Cardiac muscle cell (in vitro differentiated cells and primary cell): Measurements from ENCODE around the gene GTPBP1. TPM values are rescaled to one million over a fixed set of nuclear protein-coding genes. Genes with fewer than 3 reads are reported as not detected.

Source experiments
- DNase-seq, 2 donors: peaks; one replicate each; pipeline versions ENCODE4 v3.0.0 to v3.0.0-alpha.2; 2010 to 2017; ENCODE audit warnings: low read depth in 1 of 2, low spot score in 1 of 2
- H3K27ac ChIP-seq: fragments of 200-600 bp; sonication (generic); 2 replicates; pipeline ENCODE4 v1.5.1; 2016
- H3K27me3 ChIP-seq: fragments of 200-600 bp; sonication (generic); 2 replicates; pipeline ENCODE4 v1.6.0; 2016; ENCODE audit warnings: control low read depth
- H3K36me3 ChIP-seq: fragments of 200-600 bp; sonication (generic); 2 replicates; pipeline ENCODE4 v1.5.1; 2016; ENCODE audit warnings: control low read depth
- H3K4me1 ChIP-seq: fragments of 200-600 bp; sonication (generic); 2 replicates; pipeline ENCODE4 v1.8.1; 2017; ENCODE audit warnings: low read depth, mild to moderate bottlenecking, mixed run types
- H3K4me3 ChIP-seq: fragments of 200-600 bp; sonication (generic); 2 replicates; pipeline ENCODE4 v1.5.1; 2016; ENCODE audit warnings: mild to moderate bottlenecking
- H3K9me3 ChIP-seq: fragments of 200-600 bp; sonication (generic); 2 replicates; pipeline ENCODE4 v1.5.1; 2017; ENCODE audit warnings: low read depth, mild to moderate bottlenecking, control low read depth
- CTCF ChIP-seq: IDR thresholded peaks from 2 replicates; pipeline ENCODE4 v1.5.1; 2012; ENCODE audit warnings: low read depth, mild to moderate bottlenecking, low read length
- polyA plus RNA-seq: library from polyadenylated mRNA; unstranded; fragments of >200 nt; fragmentation: Nextera tagmentation; extraction: Ambion mirVana; gene quantifications from 2 replicates; pipeline ENCODE4 v1.2.1, GENCODE V29; 2016
- total RNA-seq: library from RNA; depleted of rRNA; stranded (reverse); fragments of >200 nt; gene quantifications from 2 replicates; pipeline ENCODE4 v1.2.3, GENCODE V29; 2016

The GTPBP1 gene
- total and polyA plus RNA-seq, 2 experiments from 2014 or later, result 49.8 to 92.2 TPM

GRCh38 chr22:38720350-38720749, 14.6 kb downstream of the GTPBP1 start:
- no peak for TF ChIP-seq CTCF
- DNase-seq, result no peak
- H3K27ac ChIP-seq, result no peak overlapping the region
- H3K36me3 ChIP-seq, result peaks cover 45% of the 10 kb centered on the region
- H3K4me1 ChIP-seq, result peaks cover under 1% of the 10 kb centered on the region
- H3K27me3 ChIP-seq, result no peaks in the 10 kb centered on the region
- H3K4me3 ChIP-seq, result no peak overlapping the region
- no peaks in the 10 kb centered on the region for H3K9me3 ChIP-seq

- no peak overlapping the region for H3K27ac ChIP-seq
- H3K4me1 ChIP-seq, result no peaks in the 10 kb centered on the region
- no peak for DNase-seq
- H3K4me3 ChIP-seq, result no peak overlapping the region
- H3K9me3 ChIP-seq, result no peaks in the 10 kb centered on the region
- no peak for TF ChIP-seq CTCF
- H3K27me3 ChIP-seq, result no peaks in the 10 kb centered on the region
- peaks cover 52% of the 10 kb centered on the region for H3K36me3 ChIP-seq
Measured at GRCh38 chr22:38721551-38721950, 15.8 kb downstream of the GTPBP1 start.

GRCh38 chr22:38724176-38724575, 18.4 kb downstream of the GTPBP1 start:
- Histone ChIP-seq H3K4me1 (no peaks in the 10 kb centered on the region), H3K36me3 (peaks cover 67% of the 10 kb centered on the region), H3K9me3 (no peaks in the 10 kb centered on the region), H3K27ac (no peak overlapping the region), H3K4me3 (no peak overlapping the region), H3K27me3 (no peaks in the 10 kb centered on the region)
- DNase-seq, result no peak
- TF ChIP-seq CTCF, result no peak

- H3K4me3 ChIP-seq, result no peak overlapping the region
- H3K27ac ChIP-seq, result no peak overlapping the region
- peak; percentile 56 for TF ChIP-seq CTCF
- H3K27me3 ChIP-seq, result no peaks in the 10 kb centered on the region
- H3K9me3 ChIP-seq, result no peaks in the 10 kb centered on the region
- peaks cover 71% of the 10 kb centered on the region for H3K36me3 ChIP-seq
- peak; percentile 44 to 56 for DNase-seq
- H3K4me1 ChIP-seq, result no peaks in the 10 kb centered on the region
Measured at GRCh38 chr22:38724926-38725571, 19.3 kb downstream of the GTPBP1 start.

GRCh38 chr22:38725900-38726655, 20.3 kb downstream of the GTPBP1 start:
- Histone ChIP-seq H3K4me1 (no peaks in the 10 kb centered on the region), H3K9me3 (no peaks in the 10 kb centered on the region), H3K27ac (no peak overlapping the region), H3K36me3 (peaks cover 76% of the 10 kb centered on the region), H3K27me3 (no peaks in the 10 kb centered on the region), H3K4me3 (no peak overlapping the region)
- TF ChIP-seq CTCF, result no peak
- no peak for DNase-seq
